Smooth muscle cell (in vitro differentiated cells): Measurements from ENCODE around the gene SETSIP. TPM values are rescaled to one million over a fixed set of nuclear protein-coding genes. Genes with fewer than 3 reads are reported as not detected.

ENCODE experiments used
- DNase-seq: peaks from one replicate; lab custom pipeline; 2025; ENCODE audit not compliant: unreplicated experiment; lab: John Stamatoyannopoulos, UW
- H2AFZ ChIP-seq: fragments of 200-600 bp; sonication (generic); 2 replicates; pipeline ENCODE4 v1.6.0; 2016; ENCODE audit warnings: antibody characterized with exemption, low read depth, mild to moderate bottlenecking
- H3F3A ChIP-seq: fragments of 200-600 bp; sonication (generic); 2 replicates; pipeline ENCODE4 v1.6.0; 2017; ENCODE audit warnings: antibody characterized with exemption, low read depth
- H3K27ac ChIP-seq: fragments of 200-600 bp; sonication (generic); 2 replicates; pipeline ENCODE4 v1.5.1; 2016; ENCODE audit warnings: low read depth, mild to moderate bottlenecking
- H3K27me3 ChIP-seq: fragments of 200-600 bp; sonication (generic); 2 replicates; pipeline ENCODE4 v1.6.1; 2016; ENCODE audit warnings: low read depth, mild to moderate bottlenecking
- H3K36me3 ChIP-seq: fragments of 200-600 bp; sonication (generic); 2 replicates; pipeline ENCODE4 v1.5.1; 2016; ENCODE audit warnings: low read depth
- H3K4me1 ChIP-seq: fragments of 200-600 bp; sonication (generic); 2 replicates; pipeline ENCODE4 v1.5.1; 2016; ENCODE audit warnings: low read depth
- H3K4me2 ChIP-seq: fragments of 200-600 bp; sonication (generic); 2 replicates; pipeline ENCODE4 v1.6.0; 2016; ENCODE audit warnings: mild to moderate bottlenecking
- H3K4me3 ChIP-seq: fragments of 200-600 bp; sonication (generic); 2 replicates; pipeline ENCODE4 v1.5.1; 2016; ENCODE audit warnings: mild to moderate bottlenecking
- H3K79me2 ChIP-seq: fragments of 200-600 bp; sonication (generic); 2 replicates; pipeline ENCODE4 v1.6.0; 2016; ENCODE audit warnings: low read depth, mild to moderate bottlenecking
- H3K9ac ChIP-seq: fragments of 200-600 bp; sonication (generic); 2 replicates; pipeline ENCODE4 v1.6.0; 2016; ENCODE audit warnings: low read depth
- H3K9me3 ChIP-seq: fragments of 200-600 bp; sonication (generic); replicated peaks from 2 replicates; pipeline ENCODE4 v1.5.1; 2016; ENCODE audit warnings: low read depth
- H4K20me1 ChIP-seq: fragments of 200-600 bp; sonication (generic); 2 replicates; pipeline ENCODE4 v1.6.0; 2016; ENCODE audit warnings: low read depth
- CTCF ChIP-seq: fragments of 200-600 bp; sonication (generic); IDR thresholded peaks from 2 replicates; pipeline ENCODE4 v1.5.1; 2017; ENCODE audit warnings: borderline replicate concordance, mild to moderate bottlenecking, antibody characterized with exemption; ENCODE audit not compliant: insufficient read depth, poor library complexity, severe bottlenecking
- WGBS: methylation state at CpG from one replicate; pipeline ENCODE4 v1.1.7; 2016; ENCODE audit warnings: low lambda C conversion rate; 5-methylcytosine and 5-hydroxymethylcytosine counted together
- polyA plus RNA-seq: library from polyadenylated mRNA; unstranded; fragments of >200 nt; fragmentation: Nextera tagmentation; extraction: Ambion mirVana; gene quantifications from 2 replicates; pipeline ENCODE4 v1.2.1, GENCODE V29; 2016
- total RNA-seq: library from RNA; depleted of rRNA; stranded (reverse); fragments of >200 nt; gene quantifications from 2 replicates; pipeline ENCODE4 v1.2.3, GENCODE V29; 2014

SETSIP gene
- total and polyA plus RNA-seq, 2 experiments from 2014 or later, result not detected

- no peaks in the 10 kb centered on the region for H4K20me1 ChIP-seq
- H3K27me3 ChIP-seq, result no peaks in the 10 kb centered on the region
- H3F3A ChIP-seq, result no peaks in the 10 kb centered on the region
- TF ChIP-seq CTCF, result no peak
- H2AFZ ChIP-seq, result no peak overlapping the region
- H3K9ac ChIP-seq, result no peak overlapping the region
- H3K4me3 ChIP-seq, result no peak overlapping the region
- WGBS, result 94% methylated on average over 2 of the region's 2 CpGs
- H3K4me1 ChIP-seq, result no peaks in the 10 kb centered on the region
- H3K79me2 ChIP-seq, result no peaks in the 10 kb centered on the region
- no peaks in the 10 kb centered on the region for H3K36me3 ChIP-seq
- no peak overlapping the region for H3K4me2 ChIP-seq
- DNase-seq, result no peak
- H3K27ac ChIP-seq, result no peak overlapping the region
- no peaks in the 10 kb centered on the region for H3K9me3 ChIP-seq
Observed at GRCh38 chr1:92108631-92109030, 33.4 kb upstream of the SETSIP start.

GRCh38 chr1:92105546-92106081 is 30.4 kb upstream of the SETSIP start:
- no peak for DNase-seq
- Histone ChIP-seq H3K4me2 (no peak overlapping the region), H3K9ac (no peak overlapping the region), H3K79me2 (no peaks in the 10 kb centered on the region), H3F3A (no peaks in the 10 kb centered on the region), H4K20me1 (no peaks in the 10 kb centered on the region), H3K36me3 (no peaks in the 10 kb centered on the region), H3K9me3 (no peaks in the 10 kb centered on the region), H3K27ac (no peak overlapping the region), H2AFZ (no peak overlapping the region), H3K4me1 (no peaks in the 10 kb centered on the region), H3K27me3 (no peaks in the 10 kb centered on the region), H3K4me3 (no peak overlapping the region)
- TF ChIP-seq CTCF, result no peak
- WGBS, result 89% methylated on average over 3 of the region's 3 CpGs

- H3K9me3 ChIP-seq, result no peaks in the 10 kb centered on the region
- no peak overlapping the region for H3K9ac ChIP-seq
- TF ChIP-seq CTCF, result no peak
- H3K4me1 ChIP-seq, result no peaks in the 10 kb centered on the region
- H3K4me3 ChIP-seq, result no peak overlapping the region
- H3K4me2 ChIP-seq, result no peak overlapping the region
- no peak for DNase-seq
- H2AFZ ChIP-seq, result no peak overlapping the region
- no peaks in the 10 kb centered on the region for H3K27me3 ChIP-seq
- no peak overlapping the region for H3K27ac ChIP-seq
- no peaks in the 10 kb centered on the region for H3K79me2 ChIP-seq
- no peaks in the 10 kb centered on the region for H3F3A ChIP-seq
- H3K36me3 ChIP-seq, result no peaks in the 10 kb centered on the region
- no peaks in the 10 kb centered on the region for H4K20me1 ChIP-seq
Observed at GRCh38 chr1:92096317-92096716, 21.1 kb upstream of the SETSIP start.

- Histone ChIP-seq H2AFZ (no peak overlapping the region), H3K9me3 (no peaks in the 10 kb centered on the region), H3K4me2 (no peak overlapping the region), H3K9ac (no peak overlapping the region), H3K27me3 (no peaks in the 10 kb centered on the region), H3K79me2 (no peaks in the 10 kb centered on the region), H3K27ac (no peak overlapping the region), H3F3A (no peaks in the 10 kb centered on the region), H3K4me3 (no peak overlapping the region), H3K36me3 (no peaks in the 10 kb centered on the region), H3K4me1 (no peaks in the 10 kb centered on the region), H4K20me1 (no peaks in the 10 kb centered on the region)
- DNase-seq, result no peak
- 97% methylated on average over 5 of the region's 5 CpGs for WGBS
- no peak for TF ChIP-seq CTCF
Observed at GRCh38 chr1:92095874-92096273, 20.7 kb upstream of the SETSIP start.
